ENCODE measurements around the gene KLF7. TPM values are rescaled to one million over a fixed set of nuclear protein-coding genes. Genes with fewer than 3 reads are reported as not detected.

The KLF7 gene
- total RNA-seq, 3 donors from 2014 or later (not counting 1 experiment from before 2014, with no cell fraction given) = 22.9 to 39.1 (median 32.4) TPM

GRCh38 chr2:207051385-207051965 is 114.3 kb downstream of the KLF7 start:
- WGBS (ENCODE audit: insufficient coverage) = 85% methylated on average over 3 of the region's 3 CpGs
- intact Hi-C loops (cut with micrococcal nuclease) = no loop called here
- Mint-ChIP-seq H3K4me3 (no peak overlapping the region), H3K4me1 (peaks cover 8% of the 10 kb centered on the region in 2 donors), H3K9me3 (peaks cover 0 to 2% of the 10 kb centered on the region in 2 donors), H3K27me3 (ENCODE audit: low read depth in 2 of 2) (peaks cover 2 to 16% of the 10 kb centered on the region in 2 donors), H3K36me3 (no peaks in the 10 kb centered on the region), H3K27ac (no peak overlapping the region)
- ATAC-seq = no peak
- TF ChIP-seq, protein P1, sequence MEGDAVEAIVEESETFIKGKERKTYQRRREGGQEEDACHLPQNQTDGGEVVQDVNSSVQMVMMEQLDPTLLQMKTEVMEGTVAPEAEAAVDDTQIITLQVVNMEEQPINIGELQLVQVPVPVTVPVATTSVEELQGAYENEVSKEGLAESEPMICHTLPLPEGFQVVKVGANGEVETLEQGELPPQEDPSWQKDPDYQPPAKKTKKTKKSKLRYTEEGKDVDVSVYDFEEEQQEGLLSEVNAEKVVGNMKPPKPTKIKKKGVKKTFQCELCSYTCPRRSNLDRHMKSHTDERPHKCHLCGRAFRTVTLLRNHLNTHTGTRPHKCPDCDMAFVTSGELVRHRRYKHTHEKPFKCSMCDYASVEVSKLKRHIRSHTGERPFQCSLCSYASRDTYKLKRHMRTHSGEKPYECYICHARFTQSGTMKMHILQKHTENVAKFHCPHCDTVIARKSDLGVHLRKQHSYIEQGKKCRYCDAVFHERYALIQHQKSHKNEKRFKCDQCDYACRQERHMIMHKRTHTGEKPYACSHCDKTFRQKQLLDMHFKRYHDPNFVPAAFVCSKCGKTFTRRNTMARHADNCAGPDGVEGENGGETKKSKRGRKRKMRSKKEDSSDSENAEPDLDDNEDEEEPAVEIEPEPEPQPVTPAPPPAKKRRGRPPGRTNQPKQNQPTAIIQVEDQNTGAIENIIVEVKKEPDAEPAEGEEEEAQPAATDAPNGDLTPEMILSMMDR (IDR thresholded peaks at IDR 0.05) = no peak
- Histone ChIP-seq H3K27ac (ENCODE audit: low read length) (no peak overlapping the region), H3K36me3 (ENCODE audit: control insufficient read depth, insufficient read depth, low read length) (no peaks in the 10 kb centered on the region), H3K9me3 (ENCODE audit: control insufficient read depth, insufficient read depth, low read length) (no peaks in the 10 kb centered on the region), H3K27me3 (ENCODE audit: control insufficient read depth, insufficient read depth, low read length) (no peaks in the 10 kb centered on the region), H3K4me1 (ENCODE audit: control insufficient read depth, insufficient read depth, low read length) (peaks cover 4% of the 10 kb centered on the region), H3K4me3 (ENCODE audit: low read length) (no peak overlapping the region)
- no peak for DNase-seq

DNA sequence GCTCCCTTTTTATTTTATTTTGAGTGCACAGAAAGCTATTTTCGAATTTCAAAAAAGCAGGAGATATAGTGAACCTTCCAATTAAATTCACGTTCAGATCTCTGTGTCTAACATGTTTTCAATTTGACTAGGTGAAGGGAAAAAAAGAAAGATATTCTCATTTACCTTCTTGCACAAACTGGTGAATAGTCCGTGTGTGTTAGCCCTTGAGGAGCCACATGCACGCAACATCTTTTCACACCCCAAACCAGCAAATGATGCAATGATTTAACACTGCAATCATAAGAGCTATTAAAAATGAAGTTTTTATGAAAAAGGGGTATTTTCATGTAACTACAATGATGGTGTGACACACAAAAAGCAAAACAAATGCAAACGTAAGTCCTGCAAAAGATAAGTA is 116.6 kb downstream of the KLF7 start:
- Mint-ChIP-seq H3K27me3 (ENCODE audit: low read depth in 2 of 2) (peaks cover 3 to 25% of the 10 kb centered on the region in 2 donors), H3K4me3 (no peak overlapping the region), H3K9me3 (peaks cover 0 to 2% of the 10 kb centered on the region in 2 donors), H3K36me3 (no peaks in the 10 kb centered on the region), H3K4me1 (peaks cover 8% of the 10 kb centered on the region in 2 donors), H3K27ac (no peak overlapping the region)
- Histone ChIP-seq H3K27ac (ENCODE audit: low read length) (no peak overlapping the region), H3K4me3 (ENCODE audit: low read length) (no peak overlapping the region), H3K27me3 (ENCODE audit: control insufficient read depth, insufficient read depth, low read length) (no peaks in the 10 kb centered on the region), H3K9me3 (ENCODE audit: control insufficient read depth, insufficient read depth, low read length) (no peaks in the 10 kb centered on the region), H3K4me1 (ENCODE audit: control insufficient read depth, insufficient read depth, low read length) (peaks cover 4% of the 10 kb centered on the region), H3K36me3 (ENCODE audit: control insufficient read depth, insufficient read depth, low read length) (no peaks in the 10 kb centered on the region)
- ATAC-seq (no peak), DNase-seq (no peak)
- TF ChIP-seq, protein P1 (IDR thresholded peaks at IDR 0.05) = no peak
- intact Hi-C loops (cut with micrococcal nuclease) = no loop called here
- 89% methylated on average over 2 of the region's 5 CpGs for WGBS (ENCODE audit: insufficient coverage)

DNA sequence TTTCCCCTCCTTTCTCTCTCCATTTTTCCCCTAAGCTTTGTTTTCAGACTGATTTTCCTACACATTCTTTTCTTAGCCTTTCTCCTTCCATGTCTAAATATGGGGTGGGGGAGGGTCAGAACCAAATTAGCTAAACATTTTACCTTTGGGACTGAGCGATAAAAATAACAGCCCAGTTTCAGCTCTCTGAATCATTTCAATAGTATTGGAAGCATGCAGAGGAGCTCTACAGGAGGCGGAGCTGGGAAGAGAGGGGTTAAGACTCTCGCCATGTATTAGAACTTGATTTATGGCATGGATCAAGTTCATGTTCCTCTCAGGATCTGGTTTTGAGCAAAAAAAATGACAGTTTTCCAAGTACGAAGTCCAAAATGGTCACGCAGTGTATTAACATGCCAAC is 117.3 kb downstream of the KLF7 start:
- ATAC-seq = no peak
- DNase-seq = no peak
- Histone ChIP-seq H3K36me3 (ENCODE audit: control insufficient read depth, insufficient read depth, low read length) (no peaks in the 10 kb centered on the region), H3K27me3 (ENCODE audit: control insufficient read depth, insufficient read depth, low read length) (no peaks in the 10 kb centered on the region), H3K27ac (ENCODE audit: low read length) (no peak overlapping the region), H3K9me3 (ENCODE audit: control insufficient read depth, insufficient read depth, low read length) (no peaks in the 10 kb centered on the region), H3K4me3 (ENCODE audit: low read length) (no peak overlapping the region), H3K4me1 (ENCODE audit: control insufficient read depth, insufficient read depth, low read length) (peaks cover 4% of the 10 kb centered on the region)
- Mint-ChIP-seq H3K9me3 (peaks cover 0 to 2% of the 10 kb centered on the region in 2 donors), H3K36me3 (no peaks in the 10 kb centered on the region), H3K4me3 (no peak overlapping the region), H3K4me1 (peaks cover 8% of the 10 kb centered on the region in 2 donors), H3K27ac (no peak overlapping the region), H3K27me3 (ENCODE audit: low read depth in 2 of 2) (peaks cover 3 to 29% of the 10 kb centered on the region in 2 donors)
- whole genome bisulfite sequencing (ENCODE audit: insufficient coverage) = 94% methylated on average over 5 of the region's 5 CpGs
- intact Hi-C loops (cut with micrococcal nuclease) = no loop called here
- TF ChIP-seq, protein P1 (IDR thresholded peaks at IDR 0.05) = no peak

DNA sequence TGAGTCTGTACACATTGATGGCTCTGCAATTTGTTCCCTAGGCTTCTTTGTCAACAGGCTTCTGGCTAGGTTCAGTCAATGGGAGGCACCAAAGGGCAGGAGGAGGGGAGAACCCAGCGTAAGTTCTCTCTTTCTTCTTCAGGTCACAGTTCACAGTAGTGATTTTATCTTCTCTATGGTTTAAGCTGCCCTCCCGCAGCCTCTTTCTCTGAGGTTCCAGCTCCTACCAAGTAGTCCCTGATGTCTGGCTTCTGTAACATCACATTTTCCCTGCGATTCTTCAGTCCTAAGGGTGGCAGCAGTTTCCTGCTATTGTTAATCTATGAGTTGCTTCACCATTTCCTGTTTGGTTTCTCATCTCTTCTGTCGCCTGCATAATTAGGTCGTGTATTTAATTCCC is 119.0 kb downstream of the KLF7 start:
- no peak overlapping the region for H3K27ac ChIP-seq (ENCODE audit: low read length)
- no peaks in the 10 kb centered on the region for H3K36me3 ChIP-seq (ENCODE audit: control insufficient read depth, insufficient read depth, low read length)
- Mint-ChIP-seq H3K27me3 (ENCODE audit: low read depth in 2 of 2) (peaks cover 3 to 34% of the 10 kb centered on the region in 2 donors), H3K4me3 (no peak overlapping the region), H3K27ac (peak overlapping the region in 1 of 2 donors; percentile 38), H3K4me1 (peaks cover 8% of the 10 kb centered on the region in 2 donors), H3K36me3 (no peaks in the 10 kb centered on the region), H3K9me3 (no peaks in the 10 kb centered on the region)
- H3K27me3 ChIP-seq (ENCODE audit: control insufficient read depth, insufficient read depth, low read length) = no peaks in the 10 kb centered on the region
- ATAC-seq (peak; percentile 58 to 82 (median 60)), DNase-seq (peak in 1 of 2 donors; percentile 70)
- no peak overlapping the region for H3K4me3 ChIP-seq (ENCODE audit: low read length)
- intact Hi-C loops (cut with micrococcal nuclease) = loop anchor here (1.0 kb wide), 1 partner anchor 429 kb away; no protein-coding TSS in a partner anchor
- H3K9me3 ChIP-seq (ENCODE audit: control insufficient read depth, insufficient read depth, low read length) = no peaks in the 10 kb centered on the region
- TF ChIP-seq, protein P1 (IDR thresholded peaks at IDR 0.05) = no peak
- H3K4me1 ChIP-seq (ENCODE audit: control insufficient read depth, insufficient read depth, low read length) = peaks cover 4% of the 10 kb centered on the region
- WGBS (ENCODE audit: insufficient coverage) = 4% methylated on average over 5 of the region's 5 CpGs
